ENCODE data around the gene CTNS. TPM values are rescaled to one million over a fixed set of nuclear protein-coding genes. Genes with fewer than 3 reads are reported as not detected.

CTNS gene
- total RNA-seq, 6 experiments from 2014 or later: 8.8 to 10.2 (median 9.0) TPM

DNA sequence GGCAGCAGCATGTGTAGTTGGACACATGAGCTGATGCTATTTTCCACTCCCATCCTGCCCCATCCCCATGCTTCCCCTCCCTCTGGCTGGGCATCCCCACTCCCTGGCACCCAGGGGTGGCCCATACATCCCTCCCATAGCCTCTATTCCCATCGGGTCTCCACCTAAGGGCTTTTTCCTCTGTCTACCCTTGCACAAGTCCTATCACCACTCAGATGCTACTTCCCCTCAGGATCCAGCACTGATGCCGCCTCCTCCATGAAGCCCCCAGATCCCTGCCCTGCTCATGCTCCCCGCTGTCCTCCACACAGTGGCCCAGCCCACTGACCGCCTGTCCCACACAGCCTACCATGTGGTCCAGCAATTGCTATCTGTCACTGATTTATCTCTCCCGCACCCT, 43.2 kb upstream of the CTNS start:
- no peaks in the 10 kb centered on the region for H3K9me3 Mint-ChIP-seq
- H3K27me3 Mint-ChIP-seq (ENCODE audit: insufficient read depth): no peaks in the 10 kb centered on the region; the same call in 1 of the 2 replicates
- no peak overlapping the region for H3K4me3 Mint-ChIP-seq
- no peak for DNase-seq
- H3K27ac Mint-ChIP-seq: no peak overlapping the region
- H3K36me3 Mint-ChIP-seq (ENCODE audit: low read depth): peaks cover 6% of the 10 kb centered on the region; the same call in 1 of the 2 replicates
- TF ChIP-seq CTCF (IDR thresholded peaks at IDR 0.05): no peak
- H3K4me1 Mint-ChIP-seq (ENCODE audit: low read depth): no peaks in the 10 kb centered on the region

- Mint-ChIP-seq H3K27ac (no peak overlapping the region), H3K27me3 (ENCODE audit: insufficient read depth) (no peaks in the 10 kb centered on the region; the same call in 1 of the 2 replicates), H3K4me3 (no peak overlapping the region), H3K36me3 (ENCODE audit: low read depth) (peaks cover 6% of the 10 kb centered on the region; the same call in 1 of the 2 replicates), H3K9me3 (no peaks in the 10 kb centered on the region), H3K4me1 (ENCODE audit: low read depth) (no peaks in the 10 kb centered on the region)
- DNase-seq: no peak
- TF ChIP-seq CTCF (IDR thresholded peaks at IDR 0.05): no peak
These were observed 42.3 kb upstream of the CTNS start for GRCh38 chr17:3594051-3594800.

GRCh38 chr17:3594976-3595375, 41.6 kb upstream of the CTNS start:
- Mint-ChIP-seq H3K4me3 (no peak overlapping the region), H3K27ac (no peak overlapping the region), H3K36me3 (ENCODE audit: low read depth) (peaks cover under 1% of the 10 kb centered on the region; the same call in 1 of the 2 replicates), H3K9me3 (no peaks in the 10 kb centered on the region), H3K4me1 (ENCODE audit: low read depth) (no peaks in the 10 kb centered on the region), H3K27me3 (ENCODE audit: insufficient read depth) (no peaks in the 10 kb centered on the region; the same call in 1 of the 2 replicates)
- no peak for DNase-seq
- TF ChIP-seq CTCF (IDR thresholded peaks at IDR 0.05): no peak

DNA sequence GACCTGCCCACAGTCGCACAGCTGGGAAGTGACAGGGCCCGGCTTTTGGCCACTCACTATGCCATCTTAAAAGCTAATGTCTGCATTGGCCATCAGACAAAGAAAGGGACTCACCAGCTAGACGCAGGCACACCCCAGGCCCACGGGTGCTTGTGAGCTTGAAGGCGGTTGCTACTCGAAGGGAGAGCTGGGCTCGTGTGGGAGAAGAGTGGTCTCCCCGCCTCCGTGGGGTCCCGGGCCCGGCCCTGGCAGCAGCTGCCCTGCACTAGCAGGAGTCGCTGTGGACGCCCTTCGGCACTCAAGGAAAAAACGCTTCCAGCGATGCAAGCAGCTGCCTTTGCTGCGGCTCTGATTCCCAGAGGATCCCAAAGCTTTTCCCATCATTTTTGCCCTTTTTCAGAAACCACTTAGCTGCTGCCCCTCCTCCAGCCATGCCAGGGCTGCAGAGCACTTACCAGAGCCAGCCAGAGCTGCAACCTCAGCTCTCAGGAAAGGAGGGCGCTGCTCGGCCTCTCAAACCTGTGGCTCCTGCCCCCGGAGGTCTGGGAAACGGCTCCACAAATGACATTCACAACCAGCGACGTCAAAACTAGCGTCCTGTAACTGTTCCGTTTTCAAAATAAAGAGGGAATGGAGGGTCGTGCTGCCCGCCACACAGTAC, 39.6 kb upstream of the CTNS start:
- Mint-ChIP-seq H3K27me3 (ENCODE audit: insufficient read depth) (no peaks in the 10 kb centered on the region; the same call in 1 of the 2 replicates), H3K27ac (no peak overlapping the region), H3K4me1 (ENCODE audit: low read depth) (no peaks in the 10 kb centered on the region), H3K9me3 (no peaks in the 10 kb centered on the region), H3K4me3 (no peak overlapping the region), H3K36me3 (ENCODE audit: low read depth) (no peaks in the 10 kb centered on the region)
- TF ChIP-seq CTCF (IDR thresholded peaks at IDR 0.05): no peak
- no peak for DNase-seq

DNA sequence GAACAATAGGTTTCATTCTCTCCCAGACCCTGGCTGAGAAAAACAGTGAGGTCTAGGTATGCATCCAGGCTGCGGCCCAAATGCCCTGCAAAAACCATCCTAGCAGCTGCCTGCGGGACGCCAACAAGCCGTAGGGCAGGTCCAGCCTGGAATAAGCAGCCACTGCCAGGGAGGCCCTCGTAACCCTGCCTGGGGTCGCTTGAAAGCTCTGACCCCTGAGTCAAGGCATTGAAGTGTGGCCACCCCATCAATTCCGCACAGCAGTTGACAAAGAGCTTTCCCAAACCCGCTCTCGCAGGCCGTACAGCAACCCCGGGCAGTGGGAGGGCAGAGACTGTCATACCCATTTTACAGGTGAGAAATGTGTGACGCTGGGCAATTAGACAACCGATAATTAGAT, 38.5 kb upstream of the CTNS start:
- Mint-ChIP-seq H3K36me3 (ENCODE audit: low read depth) (no peaks in the 10 kb centered on the region), H3K4me1 (ENCODE audit: low read depth) (peaks cover 1% of the 10 kb centered on the region), H3K4me3 (no peak overlapping the region), H3K27me3 (ENCODE audit: insufficient read depth) (peaks cover 3% of the 10 kb centered on the region), H3K27ac (no peak overlapping the region), H3K9me3 (no peaks in the 10 kb centered on the region)
- TF ChIP-seq CTCF (IDR thresholded peaks at IDR 0.05): no peak
- DNase-seq: no peak

Data from HFFc6 (cell line).